HEK293 (cell line): ENCODE data around the gene VSTM4.

ENCODE experiments used
- ATF2 ChIP-seq: fragments of 450-650 bp; formaldehyde crosslinking; IDR thresholded peaks from 2 replicates; pipeline ENCODE4 v1.5.1; 2016; ENCODE audit warnings: missing biosample characterization, missing genetic modification characterization, low read depth
- CTCF ChIP-seq: fragments of 450-650 bp; formaldehyde crosslinking; IDR thresholded peaks from 2 replicates; pipeline ENCODE4 v1.5.1; 2016; ENCODE audit warnings: missing biosample characterization, missing genetic modification characterization
- IKZF3 ChIP-seq: fragments of 450-650 bp; IDR thresholded peaks from 2 replicates; pipeline ENCODE4 v1.5.0; 2018; ENCODE audit warnings: missing biosample characterization, mild to moderate bottlenecking, missing genetic modification characterization, moderate library complexity
- SP2 ChIP-seq: fragments of 450-650 bp; formaldehyde crosslinking; IDR thresholded peaks from 2 replicates; pipeline ENCODE4 v1.5.1; 2016; ENCODE audit warnings: missing biosample characterization, missing genetic modification characterization
- TRIM28 ChIP-seq: IDR thresholded peaks from 2 replicates; pipeline ENCODE4 v1.6.1; 2011; ENCODE audit warnings: low read length, control low read depth, borderline replicate concordance
- YY1 ChIP-seq: fragments of 450-650 bp; formaldehyde crosslinking; IDR thresholded peaks from 2 replicates; pipeline ENCODE4 v1.5.1; 2018; ENCODE audit warnings: missing biosample characterization, missing genetic modification characterization
- ZNF362 ChIP-seq: fragments of 450-650 bp; formaldehyde crosslinking; IDR thresholded peaks from 2 replicates; pipeline ENCODE4 v1.5.1; 2016; ENCODE audit warnings: missing biosample characterization, missing genetic modification characterization
- ZNF416 ChIP-seq: fragments of 450-650 bp; formaldehyde crosslinking; IDR thresholded peaks from 2 replicates; pipeline ENCODE4 v1.5.1; 2016; ENCODE audit warnings: missing biosample characterization, missing genetic modification characterization
- ZNF558 ChIP-seq: fragments of 450-650 bp; formaldehyde crosslinking; IDR thresholded peaks from 2 replicates; pipeline ENCODE4 v1.5.1; 2016; ENCODE audit warnings: missing biosample characterization, missing genetic modification characterization

GRCh38 chr10:49083261-49083660 is 32.1 kb downstream of the VSTM4 start:
- TF ChIP-seq ZNF416 (tag by site-specific recombination), result no peak
- no peak for TF ChIP-seq ATF2 (tag by site-specific recombination)
- TF ChIP-seq CTCF (tag by site-specific recombination), result no peak
- no peak for TF ChIP-seq SP2 (tag by site-specific recombination)
- no peak for TF ChIP-seq ZNF558
- TF ChIP-seq TRIM28, result no peak
- TF ChIP-seq YY1 (tag by site-specific recombination), result no peak
- TF ChIP-seq IKZF3 (tag by site-specific recombination), result no peak
- no peak for TF ChIP-seq ZNF362 (tag by site-specific recombination)
